HG03558 (cell line): ENCODE results near the gene PLCZ1.

Experiments
- ATAC-seq: cut with Tn5 transposase; IDR thresholded peaks from one replicate; pipeline ENCODE4 v1.9.1; 2021; ENCODE audit warnings: moderate number of reproducible peaks; ENCODE audit not compliant: unreplicated experiment; ENCODE audit errors: extremely low read depth

PLCZ1 gene

DNA sequence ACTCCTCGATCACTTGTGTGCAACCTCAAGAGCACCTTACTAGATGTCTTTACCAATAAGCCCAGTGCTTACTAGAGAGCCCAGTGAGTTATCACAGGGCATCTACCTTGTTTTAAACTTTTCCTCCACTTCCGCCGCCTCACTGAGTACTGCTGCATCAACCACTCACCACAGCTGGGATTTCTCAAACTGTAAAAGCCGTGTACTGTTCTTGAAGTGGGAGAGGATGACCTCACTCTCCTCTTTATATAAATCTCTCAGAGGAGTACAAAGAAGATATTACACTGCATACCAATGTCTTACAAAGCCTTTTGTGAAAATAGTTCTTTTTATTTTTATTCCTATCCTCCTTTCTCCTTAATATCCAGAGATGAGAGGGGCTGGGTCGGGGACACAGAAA lies 94.1 kb downstream of the PLCZ1 start:
- no peak for ATAC-seq

DNA sequence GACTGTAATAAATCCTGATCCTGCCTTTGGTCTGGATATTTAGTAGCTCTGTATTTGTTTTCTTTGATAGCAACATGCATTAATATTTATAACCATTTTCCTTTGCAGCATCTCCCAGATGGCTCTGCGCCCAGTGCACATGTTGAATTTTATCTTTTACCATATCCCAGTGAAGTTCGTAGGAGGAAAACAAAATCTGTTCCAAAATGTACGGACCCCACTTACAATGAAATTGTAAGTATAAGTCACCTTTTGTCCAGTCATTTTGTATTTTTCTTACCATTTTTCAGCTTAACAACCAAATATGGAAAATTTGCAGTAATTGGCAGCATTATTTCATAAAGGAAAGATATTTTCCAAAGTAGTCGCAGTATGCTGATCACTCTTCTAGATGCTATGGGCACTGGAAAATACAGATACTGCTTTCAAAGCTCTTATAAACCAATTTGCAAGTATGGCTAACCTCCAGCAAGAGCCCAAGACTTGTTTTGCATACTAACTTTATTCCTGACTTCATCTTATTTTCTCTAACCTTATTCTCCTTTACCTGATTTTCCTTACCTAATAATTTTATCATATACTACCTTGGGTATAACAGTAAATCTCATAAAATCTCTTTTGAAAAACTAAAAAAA lies 97.4 kb downstream of the PLCZ1 start:
- no peak for ATAC-seq

DNA sequence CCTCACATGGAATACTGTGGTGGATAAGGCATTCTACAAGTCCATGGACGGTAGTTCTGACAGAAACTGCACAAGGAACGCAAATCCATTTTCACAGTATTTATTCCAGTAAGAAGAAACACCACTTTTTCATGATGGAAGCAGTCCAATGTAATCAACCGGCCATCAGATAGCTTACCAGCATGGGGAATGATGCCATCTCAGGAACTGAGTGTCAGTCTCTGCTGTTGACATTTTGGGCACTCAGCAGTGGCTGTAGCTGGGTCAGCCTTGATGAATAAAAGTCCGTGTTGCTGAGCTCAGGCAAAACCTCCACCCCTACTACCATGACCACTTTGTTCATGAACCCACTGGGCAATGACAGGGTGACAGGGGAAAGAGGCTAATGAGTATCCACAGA lies 103.4 kb downstream of the PLCZ1 start:
- ATAC-seq: no peak
